HCT116 (cell line): ENCODE measurements around the gene MAML2.

Source experiments
- CTCF ChIP-seq, 3 experiments: fragments of 200-600 bp in 1 of 3; sonication (generic) in 1 of 3; IDR thresholded peaks in 2 of 3; conservative IDR thresholded peaks in 1 of 3; 2 replicates each; pipeline ENCODE4 v1.5.1; 2012 to 2017; ENCODE audit warnings: low read depth in 2 of 3, low read length in 2 of 3, antibody characterized with exemption in 1 of 3, borderline replicate concordance in 1 of 3, control low read depth in 1 of 3, mild to moderate bottlenecking in 1 of 3, mixed read lengths in 1 of 3, mixed run types in 1 of 3, moderate library complexity in 1 of 3; ENCODE audit not compliant: insufficient read depth in 1 of 3
- ELF1 ChIP-seq: IDR thresholded peaks from 2 replicates; pipeline ENCODE4 v1.6.1; 2012; ENCODE audit warnings: low read depth, borderline replicate concordance
- EZH2 ChIP-seq: fragments of 200-600 bp; sonication (generic); IDR thresholded peaks from 2 replicates; pipeline ENCODE4 v1.6.1; 2017; ENCODE audit warnings: antibody characterized with exemption, mixed run types
- EZH2phosphoT487 ChIP-seq: fragments of 200-600 bp; IDR thresholded peaks from 2 replicates; pipeline ENCODE4 v1.6.1; 2018; ENCODE audit warnings: antibody characterized with exemption, borderline replicate concordance
- POLR2A ChIP-seq: IDR thresholded peaks from 2 replicates; pipeline ENCODE4 v1.7.0; 2011; ENCODE audit warnings: borderline replicate concordance; ENCODE audit not compliant: insufficient read depth, insufficient read length; ENCODE audit errors: extremely low read depth
- POLR2AphosphoS5 ChIP-seq: IDR thresholded peaks from 2 replicates; pipeline ENCODE4 v1.6.1; 2011; ENCODE audit warnings: mild to moderate bottlenecking, low read depth, low read length, moderate library complexity
- RAD21 ChIP-seq: IDR thresholded peaks from 2 replicates; pipeline ENCODE4 v1.6.1; 2012; ENCODE audit warnings: low read depth, mild to moderate bottlenecking
- REST ChIP-seq: IDR thresholded peaks from 2 replicates; pipeline ENCODE4 v1.6.1; 2012; ENCODE audit warnings: low read depth
- SIN3A ChIP-seq: IDR thresholded peaks from 2 replicates; pipeline ENCODE4 v1.6.1; 2012; ENCODE audit warnings: low read depth
- YY1 ChIP-seq: IDR thresholded peaks from 2 replicates; pipeline ENCODE4 v1.6.1; 2011; ENCODE audit warnings: low read length, low read depth, moderate library complexity, mild to moderate bottlenecking; ENCODE audit not compliant: insufficient replicate concordance; ENCODE audit errors: extremely low read depth

GRCh38 chr11:96130061-96130620, 212.9 kb downstream of the MAML2 start:
- TF ChIP-seq POLR2A (no peak), CTCF (IDR thresholded peaks at IDR 0.05 in 2 of 3, conservative IDR thresholded peaks at IDR 0.05 in 1 of 3; ENCODE audit: borderline replicate concordance in 1 of 3, insufficient read depth in 1 of 3, low read depth in 2 of 3, low read length in 2 of 3) (no peak), EZH2 (no peak), POLR2AphosphoS5 (no peak), RAD21 (no peak), REST (no peak), ELF1 (no peak), SIN3A (no peak), YY1 (no peak), EZH2phosphoT487 (no peak)
